CD4-positive, alpha-beta T cell treated with Interleukin-17A for 1 hour (primary cell): Measurements from ENCODE around the gene PREPL.
A peak's percentile ranks its signal among the peaks of the same experiment; 100 is the strongest.
"Not testable (repeated sequence)": the region's sequence is repeated elsewhere in the genome, so short reads cannot be mapped to it uniquely, and the experiment has no call there.

ENCODE experiments used
- DNase-seq: peaks from one replicate; pipeline ENCODE4 v3.0.0-alpha.2; 2020

Gene PREPL

GRCh38 chr2:44347526-44347925 lies 13.8 kb downstream of the PREPL start:
- no peak for DNase-seq

- DNase-seq = peak; percentile 47
Observed at GRCh38 chr2:44342854-44343253, 18.4 kb downstream of the PREPL start.

GRCh38 chr2:44335806-44336538 lies 25.3 kb downstream of the PREPL start:
- DNase-seq = no peak

- DNase-seq = no peak
Observed at GRCh38 chr2:44333994-44334393, 27.3 kb downstream of the PREPL start.

GRCh38 chr2:44330801-44331200 lies 30.5 kb downstream of the PREPL start:
- no peak for DNase-seq

GRCh38 chr2:44329343-44329742 lies 32.0 kb downstream of the PREPL start:
- DNase-seq = no peak

- no peak for DNase-seq
Observed at GRCh38 chr2:44328750-44329149, 32.5 kb downstream of the PREPL start.

GRCh38 chr2:44326548-44327264 lies 34.6 kb downstream of the PREPL start:
- DNase-seq = no peak

- DNase-seq = no peak
Observed at GRCh38 chr2:44325897-44326296, 35.4 kb downstream of the PREPL start.

GRCh38 chr2:44324971-44325426 lies 36.3 kb downstream of the PREPL start:
- no peak for DNase-seq

- DNase-seq = no peak
Observed at GRCh38 chr2:44321360-44321759, 39.9 kb downstream of the PREPL start.

GRCh38 chr2:44320832-44321231 lies 40.5 kb downstream of the PREPL start:
- no peak for DNase-seq

GRCh38 chr2:44315945-44316344 lies 45.3 kb downstream of the PREPL start:
- no peak for DNase-seq

- DNase-seq = no peak
Observed at GRCh38 chr2:44314362-44314761, 46.9 kb downstream of the PREPL start.

GRCh38 chr2:44310287-44310686 lies 51.0 kb downstream of the PREPL start:
- no peak for DNase-seq

GRCh38 chr2:44305882-44306281 lies 55.4 kb downstream of the PREPL start:
- no peak for DNase-seq

GRCh38 chr2:44304258-44304657 lies 57.0 kb downstream of the PREPL start:
- DNase-seq = no peak

GRCh38 chr2:44303766-44304165 lies 57.5 kb downstream of the PREPL start:
- not testable (repeated sequence) for DNase-seq

- DNase-seq = no peak
Observed at GRCh38 chr2:44301111-44301510, 60.2 kb downstream of the PREPL start.

- DNase-seq = no peak
Observed at GRCh38 chr2:44299635-44300034, 61.7 kb downstream of the PREPL start.

GRCh38 chr2:44297431-44297830 lies 63.9 kb downstream of the PREPL start:
- DNase-seq = no peak

GRCh38 chr2:44296653-44297052 lies 64.6 kb downstream of the PREPL start:
- no peak for DNase-seq

- DNase-seq = peak; percentile 14
Observed at GRCh38 chr2:44295633-44296359, 65.5 kb downstream of the PREPL start.

- DNase-seq = no peak
Observed at GRCh38 chr2:44295113-44295512, 66.2 kb downstream of the PREPL start.
